ENCODE measurements around the gene GPR4. TPM values are rescaled to one million over a fixed set of nuclear protein-coding genes. Genes with fewer than 3 reads are reported as not detected.

The GPR4 gene
- total and polyA plus RNA-seq, 2 of the 4 experiments (the other 2 are of a cell fraction) = 0.02 TPM; not detected in 1

- no peaks in the 10 kb centered on the region for H3K36me3 ChIP-seq (ENCODE audit: control insufficient read depth, insufficient read depth, low read length)
- peak overlapping the region; percentile 77; the same call in 1 of the 2 replicates for H3K23ac ChIP-seq (ENCODE audit: low read depth, low read length)
- H3K27me3 ChIP-seq (ENCODE audit: control insufficient read depth, insufficient read depth, low read length) = no peaks in the 10 kb centered on the region
- in situ Hi-C loops (cut with MboI; ENCODE audit: low sequenced_read_pairs) = loop anchor here (10.0 kb wide), 1 partner anchor 117 kb away; no protein-coding TSS in a partner anchor
- peak overlapping the region; percentile 73 for H2AK5ac ChIP-seq (ENCODE audit: low read depth, low read length)
- H2BK120ac ChIP-seq (ENCODE audit: low read depth, low read length) = peak overlapping the region; percentile 75
- ATAC-seq (ENCODE audit: low read depth) (no peak), DNase-seq (peak; percentile 41)
- BruUV-seq (replicated peaks) = no TSS peak
- H3K4ac ChIP-seq (ENCODE audit: low read depth, low read length) = peak overlapping the region; percentile 64
- H3K9ac ChIP-seq (ENCODE audit: low read depth, low read length) = peak overlapping the region; percentile 22
- CTCF ChIA-PET = interaction anchor here (0.6 to 2.5 kb wide), 13 partner anchors 9 to 163 kb away, joined by 3 to 10 read pairs (median 4); no protein-coding TSS in a partner anchor
- no peaks in the 10 kb centered on the region for H3K9me3 ChIP-seq (ENCODE audit: control insufficient read depth, insufficient read depth, low read length)
- peak overlapping the region; percentile 62 for H3K4me2 ChIP-seq (ENCODE audit: low read depth, low read length)
- dilution Hi-C loops (cut with HindIII; ENCODE audit: low sequenced_read_pairs, unreplicated experiment) = no loop called here
- peak overlapping the region; percentile 37; the same call in 1 of the 2 replicates for H2BK20ac ChIP-seq (ENCODE audit: low read depth, low read length)
- peaks cover 18% of the 10 kb centered on the region for H3K4me1 ChIP-seq (ENCODE audit: control insufficient read depth, insufficient read depth, low read length)
- H4K91ac ChIP-seq (ENCODE audit: insufficient read depth, low read depth, low read length) = peak overlapping the region; percentile 51
- peak overlapping the region; percentile 96 for H2AK9ac ChIP-seq (replicated peaks; ENCODE audit: low read depth, low read length, poor library complexity)
- H3K4me3 ChIP-seq (ENCODE audit: insufficient read depth, low read depth, low read length) = peak overlapping the region; percentile 18
- peak overlapping the region; percentile 56; the same call in 1 of the 2 replicates for H3K14ac ChIP-seq (replicated peaks; ENCODE audit: low read depth, low read length)
- H3K79me1 ChIP-seq (ENCODE audit: low read depth in 1 of 2, low read length in 2 of 2) = peaks cover 10 to 35% of the 10 kb centered on the region in 2 experiments
- WGBS, 2 experiments (ENCODE audit: extremely low coverage in 2 of 2, insufficient read length in 1 of 2) = 3% methylated on average over 15 of the region's 40 CpGs; no CpG with 5 or more reads in 1 of the 2 experiments
- POLR2A ChIA-PET (ENCODE audit: unreplicated experiment) = no interaction called here
- peaks cover 3% of the 10 kb centered on the region; the same call in 1 of the 2 replicates for H4K20me1 ChIP-seq (ENCODE audit: insufficient read depth, low read length)
- peak overlapping the region; percentile 66 for H2BK5ac ChIP-seq (ENCODE audit: low read depth, low read length, poor library complexity, severe bottlenecking)
- H2BK15ac ChIP-seq (ENCODE audit: low read depth, low read length) = 0 out of 3 replicates have a peak overlapping the region, but pooled peaks have one; percentile 48
- intact Hi-C loops (cut with micrococcal nuclease) = loop anchor here (1.0 to 5.0 kb wide), 4 partner anchors 34 to 214 kb away; partner anchors contain the start of genes OPA3 and VASP
- H3K56ac ChIP-seq (ENCODE audit: extremely low read depth, insufficient read depth, low read length) = no peak overlapping the region; the same call in 1 of the 2 replicates
- no peak overlapping the region; the same call in 1 of the 2 replicates for H3K18ac ChIP-seq (ENCODE audit: low read depth, low read length)
- H3K27ac ChIP-seq (ENCODE audit: insufficient read depth, low read length) = peak overlapping the region; percentile 31; the same call in 1 of the 2 replicates
- H4K5ac ChIP-seq (ENCODE audit: low read depth, low read length) = peak overlapping the region; percentile 66
- no peaks in the 10 kb centered on the region for H3K9me1 ChIP-seq (ENCODE audit: insufficient read depth, low read length)
- H4K8ac ChIP-seq (ENCODE audit: low read depth in 2 of 2, low read length in 2 of 2) = peak overlapping the region; percentile 52 to 84
- peak overlapping the region; percentile 97 for H2AFZ ChIP-seq (replicated peaks; ENCODE audit: low read length, poor library complexity)
- TF ChIP-seq RFX5 (IDR thresholded peaks at IDR 0.05; ENCODE audit: low read depth, low read length) (no peak), POLR2A (IDR thresholded peaks at IDR 0.05; ENCODE audit: low read depth, low read length) (no peak), RCOR1 (IDR thresholded peaks at IDR 0.05; ENCODE audit: insufficient replicate concordance, low read length) (no peak), MXI1 (IDR thresholded peaks at IDR 0.05; ENCODE audit: borderline replicate concordance, low read depth, low read length) (no peak), FOS (IDR thresholded peaks at IDR 0.05; ENCODE audit: low read depth, low read length) (no peak), RAD21 (IDR thresholded peaks at IDR 0.05; ENCODE audit: low read length) (no peak), MAZ (IDR thresholded peaks at IDR 0.05; ENCODE audit: borderline replicate concordance, low read depth, low read length) (no peak), CTCF (conservative IDR thresholded peaks at IDR 0.05; ENCODE audit: low read depth, low read length) (no peak), NFE2L2 (IDR thresholded peaks at IDR 0.05; ENCODE audit: low read depth, low read length) (no peak), CHD1 (IDR thresholded peaks at IDR 0.05; ENCODE audit: low read depth, low read length) (no peak), CEBPB (IDR thresholded peaks at IDR 0.05; ENCODE audit: low read depth, low read length) (no peak), SMC3 (IDR thresholded peaks at IDR 0.05; ENCODE audit: low read depth, low read length) (no peak), BHLHE40 (IDR thresholded peaks at IDR 0.05; ENCODE audit: low read depth, low read length) (no peak), MAFK (IDR thresholded peaks at IDR 0.05; ENCODE audit: low read depth, low read length) (no peak)
- TF ChIP-seq, protein P1, sequence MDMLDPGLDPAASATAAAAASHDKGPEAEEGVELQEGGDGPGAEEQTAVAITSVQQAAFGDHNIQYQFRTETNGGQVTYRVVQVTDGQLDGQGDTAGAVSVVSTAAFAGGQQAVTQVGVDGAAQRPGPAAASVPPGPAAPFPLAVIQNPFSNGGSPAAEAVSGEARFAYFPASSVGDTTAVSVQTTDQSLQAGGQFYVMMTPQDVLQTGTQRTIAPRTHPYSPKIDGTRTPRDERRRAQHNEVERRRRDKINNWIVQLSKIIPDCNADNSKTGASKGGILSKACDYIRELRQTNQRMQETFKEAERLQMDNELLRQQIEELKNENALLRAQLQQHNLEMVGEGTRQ (IDR thresholded peaks at IDR 0.05; ENCODE audit: low read depth, low read length) = no peak
These were observed 39.5 kb upstream of the GPR4 start for GRCh38 chr19:45641274-45642105.
